ENCODE measurements around the gene PTPN7.
"Not testable (repeated sequence)": the region's sequence is repeated elsewhere in the genome, so short reads cannot be mapped to it uniquely, and the experiment has no call there.

PTPN7 gene

DNA sequence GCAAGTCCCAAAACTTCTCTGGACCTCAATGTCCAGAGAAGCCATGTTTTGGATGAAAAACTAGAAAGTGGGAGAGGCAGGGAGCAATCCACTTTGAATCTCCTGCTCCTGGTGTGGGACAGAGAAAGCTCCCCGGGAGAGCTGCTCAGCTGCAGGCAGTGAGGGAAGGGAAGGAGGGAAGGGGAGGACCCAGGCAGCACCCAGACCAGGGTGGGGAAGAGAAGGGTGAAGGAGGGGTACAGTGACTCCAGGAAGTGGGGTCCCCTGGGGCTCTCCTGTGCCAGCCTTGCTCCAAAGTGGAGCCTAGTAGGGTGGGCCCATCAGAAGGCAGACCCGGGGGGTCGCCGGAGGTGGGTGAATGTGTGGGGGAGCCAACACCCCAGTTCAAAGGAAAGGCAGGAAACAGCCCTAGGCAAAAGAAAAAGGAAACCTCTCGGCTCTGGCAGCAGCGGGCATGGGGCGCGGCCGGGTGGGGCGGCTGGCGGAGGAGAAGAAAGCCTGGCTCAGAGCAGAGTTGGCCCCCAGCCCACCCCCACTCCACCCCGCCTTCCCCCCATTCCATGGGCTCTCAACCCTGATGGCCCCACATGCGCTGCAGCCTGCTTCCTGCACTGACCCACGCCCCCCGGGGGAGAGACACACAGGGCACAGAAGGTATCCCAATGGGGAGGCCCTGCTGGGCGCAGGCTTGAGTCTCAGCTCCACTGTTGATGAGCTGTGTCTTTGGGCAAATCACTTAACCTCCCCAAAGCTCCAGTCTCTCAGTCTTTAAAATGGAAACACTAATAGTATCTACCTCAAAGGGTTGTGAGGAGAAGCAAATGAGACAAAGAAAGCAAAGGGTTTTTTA lies 38.9 kb upstream of the PTPN7 start:
- Histone ChIP-seq H3K9me3 (ENCODE audit: control insufficient read depth, insufficient read depth, low read length) (no peaks in the 10 kb centered on the region), H3K4me1 (ENCODE audit: control insufficient read depth, insufficient read depth, low read length) (peaks cover 6% of the 10 kb centered on the region), H3K36me3 (ENCODE audit: control insufficient read depth, insufficient read depth, low read length) (no peaks in the 10 kb centered on the region), H3K27me3 (ENCODE audit: control insufficient read depth, insufficient read depth, low read length) (peaks cover 21% of the 10 kb centered on the region), H3K9ac (ENCODE audit: low read depth, low read length) (no peak overlapping the region), H3K4me3 (ENCODE audit: low read depth, low read length) (no peak overlapping the region)

DNA sequence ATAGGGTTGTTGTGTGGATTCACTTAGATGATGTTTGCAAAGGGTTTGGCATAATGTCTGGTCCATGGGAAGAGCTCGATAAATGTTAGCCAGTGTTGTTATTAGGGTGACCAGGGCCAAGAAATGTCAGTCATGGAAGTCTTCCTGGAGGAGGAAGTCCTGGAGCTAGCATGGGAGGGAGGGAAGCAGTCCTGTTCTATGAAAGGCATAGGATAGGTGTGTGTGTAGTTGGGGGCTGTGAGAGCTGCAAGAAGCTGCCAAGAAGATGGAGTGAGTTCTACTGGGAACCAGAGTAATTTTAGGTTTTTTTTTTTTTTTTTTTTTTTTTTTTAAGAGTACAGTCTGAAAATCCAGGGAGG lies 37.9 kb upstream of the PTPN7 start:
- no peaks in the 10 kb centered on the region for H3K9me3 ChIP-seq (ENCODE audit: control insufficient read depth, insufficient read depth, low read length)
- H3K4me1 ChIP-seq (ENCODE audit: control insufficient read depth, insufficient read depth, low read length): peaks cover 8% of the 10 kb centered on the region
- no peak overlapping the region for H3K9ac ChIP-seq (ENCODE audit: low read depth, low read length)
- H3K36me3 ChIP-seq (ENCODE audit: control insufficient read depth, insufficient read depth, low read length): no peaks in the 10 kb centered on the region
- H3K4me3 ChIP-seq (ENCODE audit: low read depth, low read length): no peak overlapping the region
- H3K27me3 ChIP-seq (ENCODE audit: control insufficient read depth, insufficient read depth, low read length): peaks cover 28% of the 10 kb centered on the region

DNA sequence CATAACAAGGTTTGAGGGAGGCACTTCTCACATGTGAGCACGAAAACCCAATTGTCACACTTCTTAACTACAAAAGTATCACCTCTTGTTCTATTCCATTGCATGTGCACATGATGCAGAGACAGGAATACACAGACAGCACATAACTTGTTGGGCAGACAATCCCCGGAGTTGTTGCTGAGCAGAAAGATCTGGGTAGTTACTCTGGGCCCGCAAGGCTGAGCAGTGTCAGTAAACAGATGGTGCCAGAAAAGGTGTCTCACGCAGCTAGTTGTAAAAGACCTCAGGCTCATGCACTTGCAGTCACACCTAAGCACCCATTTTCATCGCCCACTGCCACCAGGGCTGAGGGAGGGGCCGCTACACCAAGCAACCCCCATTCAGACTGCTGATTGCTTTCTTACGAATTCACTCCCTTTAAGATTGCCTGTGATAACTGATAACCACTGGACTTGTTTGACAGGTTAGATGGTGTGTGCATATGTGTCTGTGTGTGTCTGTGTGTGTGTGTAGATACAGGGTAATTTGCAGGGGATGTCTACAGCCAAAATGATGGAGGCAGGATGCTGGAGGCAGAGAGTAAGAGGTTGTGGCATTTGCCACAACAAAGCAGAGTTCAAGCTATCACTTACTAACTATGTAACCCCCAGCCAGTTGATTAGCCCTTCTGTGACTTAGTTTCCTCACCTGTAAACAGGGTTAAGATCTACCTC lies 37.4 kb upstream of the PTPN7 start:
- H3K27me3 ChIP-seq (ENCODE audit: control insufficient read depth, insufficient read depth, low read length): peaks cover 33% of the 10 kb centered on the region
- peaks cover 13% of the 10 kb centered on the region for H3K4me1 ChIP-seq (ENCODE audit: control insufficient read depth, insufficient read depth, low read length)
- no peaks in the 10 kb centered on the region for H3K36me3 ChIP-seq (ENCODE audit: control insufficient read depth, insufficient read depth, low read length)
- no peak overlapping the region for H3K4me3 ChIP-seq (ENCODE audit: low read depth, low read length)
- H3K9ac ChIP-seq (ENCODE audit: low read depth, low read length): no peak overlapping the region
- H3K9me3 ChIP-seq (ENCODE audit: control insufficient read depth, insufficient read depth, low read length): no peaks in the 10 kb centered on the region

DNA sequence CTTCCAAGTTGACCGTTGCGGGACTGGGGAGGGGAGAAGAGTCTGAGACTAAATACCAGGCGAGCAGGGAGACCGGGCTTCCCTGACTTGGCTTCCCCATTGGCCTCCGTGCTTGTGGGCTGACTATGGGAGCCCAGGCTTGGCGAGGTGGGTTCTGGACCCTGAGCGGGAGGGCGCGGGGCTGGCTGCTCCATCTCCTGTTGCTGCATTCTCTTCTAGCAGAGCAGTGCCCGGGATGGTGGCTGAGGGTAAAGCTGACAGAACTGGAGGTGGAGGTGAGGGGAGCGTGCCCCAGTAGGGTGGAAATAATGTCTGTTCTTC lies 33.9 kb upstream of the PTPN7 start:
- Histone ChIP-seq H3K4me3 (ENCODE audit: low read depth, low read length) (peak overlapping the region; percentile 49), H3K36me3 (ENCODE audit: control insufficient read depth, insufficient read depth, low read length) (no peaks in the 10 kb centered on the region), H3K9ac (ENCODE audit: low read depth, low read length) (no peak overlapping the region), H3K9me3 (ENCODE audit: control insufficient read depth, insufficient read depth, low read length) (no peaks in the 10 kb centered on the region), H3K27me3 (ENCODE audit: control insufficient read depth, insufficient read depth, low read length) (peaks cover 34% of the 10 kb centered on the region), H3K4me1 (ENCODE audit: control insufficient read depth, insufficient read depth, low read length) (peaks cover 6% of the 10 kb centered on the region)

DNA sequence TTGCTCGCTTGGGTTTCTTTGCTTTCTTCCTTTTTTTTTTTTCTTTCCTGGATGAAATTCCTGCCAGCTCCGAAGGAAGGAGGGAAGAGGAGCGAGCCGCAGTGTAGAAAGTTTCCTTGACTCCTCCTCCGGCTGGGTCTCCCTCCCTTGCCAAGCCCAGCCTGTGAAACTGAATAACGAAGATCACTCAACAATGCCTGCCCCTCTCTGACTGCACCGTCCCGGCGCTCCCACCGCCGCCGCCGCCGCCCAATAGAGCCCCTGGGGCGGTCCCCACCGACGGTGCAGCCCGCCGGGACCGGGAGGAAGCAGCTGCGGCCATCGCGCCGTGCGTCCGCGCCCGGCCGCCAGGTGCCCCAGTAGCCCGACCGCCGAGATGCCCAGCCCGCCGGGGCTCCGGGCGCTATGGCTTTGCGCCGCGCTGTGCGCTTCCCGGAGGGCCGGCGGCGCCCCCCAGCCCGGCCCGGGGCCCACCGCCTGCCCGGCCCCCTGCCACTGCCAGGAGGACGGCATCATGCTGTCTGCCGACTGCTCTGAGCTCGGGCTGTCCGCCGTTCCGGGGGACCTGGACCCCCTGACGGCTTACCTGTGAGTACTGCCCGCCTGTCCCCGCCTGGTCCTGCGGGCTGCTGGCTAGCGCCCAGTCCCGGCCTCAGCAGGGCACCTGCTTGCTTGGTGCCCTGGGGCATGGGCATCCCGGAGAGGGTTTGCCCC lies 33.4 kb upstream of the PTPN7 start, which contains the start of gene LGR6:
Gene LGR6, plus strand, starts transcription at position 186 of the 714 bp plus-strand sequence. Its CDS starts 191 bp downstream, at position 377.
- Histone ChIP-seq H3K27me3 (ENCODE audit: control insufficient read depth, insufficient read depth, low read length) (peaks cover 34% of the 10 kb centered on the region), H3K4me1 (ENCODE audit: control insufficient read depth, insufficient read depth, low read length) (peaks cover 6% of the 10 kb centered on the region), H3K36me3 (ENCODE audit: control insufficient read depth, insufficient read depth, low read length) (no peaks in the 10 kb centered on the region), H3K4me3 (ENCODE audit: low read depth, low read length) (peak within 1 kb of the TSS; percentile 49), H3K9me3 (ENCODE audit: control insufficient read depth, insufficient read depth, low read length) (no peaks in the 10 kb centered on the region), H3K9ac (ENCODE audit: low read depth, low read length) (no peak within 1 kb of the TSS)

DNA sequence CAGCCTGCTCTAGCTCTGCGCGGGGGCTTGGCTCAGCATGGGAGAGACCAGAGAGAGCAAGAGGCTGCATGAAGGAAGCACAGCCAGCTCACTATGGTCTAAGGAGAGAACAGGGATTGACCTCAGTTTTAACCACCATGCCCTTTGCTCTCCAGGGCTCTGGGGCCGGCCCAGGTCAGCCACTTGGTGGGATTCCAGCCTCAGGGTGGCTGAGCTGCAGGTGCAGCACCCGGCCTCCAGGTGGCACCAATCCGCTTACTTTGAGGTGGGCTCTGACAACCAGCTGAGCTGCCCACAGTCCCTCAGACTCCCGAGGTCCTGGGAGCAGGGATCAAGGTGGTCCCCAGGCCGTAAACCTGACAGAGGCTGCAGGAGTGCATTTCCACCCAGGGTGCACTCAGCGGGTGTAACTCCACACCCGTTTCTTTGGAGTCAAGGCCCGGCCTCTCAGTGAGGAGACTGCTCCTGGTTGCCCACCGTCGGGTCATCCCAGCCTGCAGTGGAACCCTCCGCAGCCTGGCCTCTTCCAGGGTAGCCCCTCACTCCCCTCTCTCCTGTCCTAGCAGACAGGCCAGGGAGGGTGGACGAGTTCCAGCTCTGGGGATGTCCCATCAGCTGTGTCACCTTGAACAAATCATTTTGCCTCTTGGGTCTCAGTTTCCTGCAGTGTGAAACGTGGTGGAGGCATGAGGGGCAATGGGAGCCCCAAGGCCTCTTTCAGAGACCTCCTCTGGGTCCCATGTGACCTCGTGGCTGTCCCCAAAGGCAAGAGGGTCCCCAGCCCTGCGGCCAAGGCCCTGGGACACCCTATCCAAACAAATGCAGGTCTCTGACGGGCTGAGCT lies 32.6 kb upstream of the PTPN7 start:
- Histone ChIP-seq H3K36me3 (ENCODE audit: control insufficient read depth, insufficient read depth, low read length) (no peaks in the 10 kb centered on the region), H3K9me3 (ENCODE audit: control insufficient read depth, insufficient read depth, low read length) (no peaks in the 10 kb centered on the region), H3K4me1 (ENCODE audit: control insufficient read depth, insufficient read depth, low read length) (peaks cover 6% of the 10 kb centered on the region), H3K27me3 (ENCODE audit: control insufficient read depth, insufficient read depth, low read length) (peaks cover 34% of the 10 kb centered on the region), H3K4me3 (ENCODE audit: low read depth, low read length) (peak overlapping the region; percentile 49), H3K9ac (ENCODE audit: low read depth, low read length) (no peak overlapping the region)

DNA sequence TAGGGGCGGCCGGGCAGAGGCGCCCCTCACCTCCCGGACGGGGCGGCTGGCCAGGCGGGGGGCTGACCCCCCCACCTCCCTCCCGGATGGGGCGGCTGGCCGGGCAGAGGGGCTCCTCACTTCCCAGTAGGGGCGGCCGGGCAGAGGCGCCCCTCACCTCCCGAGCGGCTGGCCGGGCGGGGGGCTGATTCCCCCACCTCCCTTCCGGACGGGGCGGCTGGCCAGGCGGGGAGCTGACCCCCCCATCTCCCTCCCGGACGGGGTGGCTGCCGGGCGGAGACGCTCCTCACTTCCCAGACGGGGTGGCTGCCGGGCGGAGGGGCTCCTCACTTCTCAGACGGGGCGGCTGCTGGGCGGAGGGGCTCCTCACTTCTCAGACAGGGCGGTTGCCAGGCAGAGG lies 31.0 kb upstream of the PTPN7 start:
- H3K36me3 ChIP-seq (ENCODE audit: control insufficient read depth, insufficient read depth, low read length); H3K4me1 ChIP-seq (ENCODE audit: control insufficient read depth, insufficient read depth, low read length); H3K4me3 ChIP-seq (ENCODE audit: low read depth, low read length); H3K9ac ChIP-seq (ENCODE audit: low read depth, low read length); H3K9me3 ChIP-seq (ENCODE audit: control insufficient read depth, insufficient read depth, low read length): not testable (repeated sequence)
- peaks cover 30% of the 10 kb centered on the region for H3K27me3 ChIP-seq (ENCODE audit: control insufficient read depth, insufficient read depth, low read length)

DNA sequence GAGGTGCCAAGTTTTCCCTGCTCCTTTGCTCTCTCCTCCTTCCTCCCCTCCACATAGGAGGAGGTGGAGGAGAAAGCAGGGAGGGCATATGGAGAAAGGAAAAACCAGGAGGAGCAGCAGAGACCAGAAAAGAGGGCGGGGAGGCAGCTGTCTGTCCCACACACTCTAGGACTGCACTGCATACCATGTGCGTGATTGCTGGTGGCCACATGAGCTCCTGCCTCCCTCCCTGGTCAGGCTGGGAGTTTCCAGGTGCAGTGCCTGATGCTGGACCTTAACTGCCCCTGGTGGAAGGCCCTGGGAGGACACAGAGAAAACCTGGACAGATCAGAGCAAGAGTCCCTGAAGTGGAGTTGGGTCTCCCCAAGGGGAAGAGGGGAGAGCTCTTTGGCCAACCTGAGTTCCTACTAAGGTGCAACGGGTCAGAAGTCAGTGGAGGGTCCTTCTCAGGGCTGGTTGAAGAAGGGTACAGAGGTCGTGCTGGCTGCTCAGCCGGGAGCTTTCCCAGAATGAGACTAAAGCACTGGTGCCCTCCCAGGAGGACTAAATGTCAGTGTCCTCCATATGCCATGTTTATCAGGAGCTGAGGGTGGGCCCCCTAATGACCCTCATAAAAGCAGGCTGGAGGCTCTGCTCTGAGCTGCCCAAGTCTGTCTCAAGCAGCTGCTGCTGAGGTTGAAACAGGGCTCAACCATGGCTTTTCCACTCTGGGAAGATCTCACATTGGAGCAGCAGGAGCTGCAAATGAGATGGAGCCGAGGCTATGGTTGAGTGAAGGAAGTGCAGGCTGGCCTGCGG lies 29.7 kb upstream of the PTPN7 start:
- peaks cover 20% of the 10 kb centered on the region for H3K27me3 ChIP-seq (ENCODE audit: control insufficient read depth, insufficient read depth, low read length)
- H3K9ac ChIP-seq (ENCODE audit: low read depth, low read length): no peak overlapping the region

DNA sequence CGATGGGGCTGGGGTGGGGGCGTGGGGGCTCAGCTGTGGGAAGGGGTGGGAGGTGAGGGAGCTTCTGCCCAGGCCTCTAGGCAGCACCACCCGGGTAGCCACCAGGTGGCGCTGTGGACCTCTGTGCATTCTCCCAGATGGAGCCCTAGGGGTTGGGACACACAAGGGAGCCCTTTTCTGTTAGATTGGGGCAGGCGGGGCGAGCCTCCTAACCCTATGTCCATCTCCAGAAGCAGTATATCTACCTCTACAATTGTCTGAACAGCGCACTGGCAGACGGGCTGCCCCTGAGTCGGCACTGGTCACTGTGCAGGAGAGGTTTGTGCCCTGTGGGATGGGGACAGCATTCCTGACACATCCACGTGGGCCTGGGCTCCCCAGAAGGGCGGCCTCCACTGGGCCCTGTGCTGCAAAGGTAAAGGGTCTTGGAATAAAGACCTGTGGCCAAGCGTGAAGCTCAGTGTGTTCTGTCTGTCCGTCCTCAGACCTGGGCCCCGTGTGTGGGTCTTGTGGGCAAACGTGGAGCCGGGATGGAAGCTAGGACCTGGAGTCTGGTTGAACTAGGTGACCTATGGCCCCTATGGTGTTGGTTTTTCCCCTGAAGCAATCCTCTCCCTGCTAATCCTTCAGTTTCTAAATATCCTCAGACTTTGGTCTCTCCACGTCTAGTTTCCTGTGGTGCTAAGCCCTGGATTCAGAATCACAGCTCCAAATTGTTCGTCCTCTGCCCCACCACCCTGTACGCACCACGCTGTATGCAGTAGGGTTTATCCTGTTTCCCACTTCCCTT lies 28.8 kb upstream of the PTPN7 start:
- H3K9ac ChIP-seq (ENCODE audit: low read depth, low read length): no peak overlapping the region
- peaks cover 12% of the 10 kb centered on the region for H3K27me3 ChIP-seq (ENCODE audit: control insufficient read depth, insufficient read depth, low read length)
- no peak overlapping the region for H3K4me3 ChIP-seq (ENCODE audit: low read depth, low read length)

More for the DNA sequence above, 29.7 kb upstream of the PTPN7 start:
- Histone ChIP-seq H3K4me1 (ENCODE audit: control insufficient read depth, insufficient read depth, low read length) (peaks cover 7% of the 10 kb centered on the region), H3K4me3 (ENCODE audit: low read depth, low read length) (no peak overlapping the region), H3K9me3 (ENCODE audit: control insufficient read depth, insufficient read depth, low read length) (no peaks in the 10 kb centered on the region), H3K36me3 (ENCODE audit: control insufficient read depth, insufficient read depth, low read length) (no peaks in the 10 kb centered on the region)

DNA sequence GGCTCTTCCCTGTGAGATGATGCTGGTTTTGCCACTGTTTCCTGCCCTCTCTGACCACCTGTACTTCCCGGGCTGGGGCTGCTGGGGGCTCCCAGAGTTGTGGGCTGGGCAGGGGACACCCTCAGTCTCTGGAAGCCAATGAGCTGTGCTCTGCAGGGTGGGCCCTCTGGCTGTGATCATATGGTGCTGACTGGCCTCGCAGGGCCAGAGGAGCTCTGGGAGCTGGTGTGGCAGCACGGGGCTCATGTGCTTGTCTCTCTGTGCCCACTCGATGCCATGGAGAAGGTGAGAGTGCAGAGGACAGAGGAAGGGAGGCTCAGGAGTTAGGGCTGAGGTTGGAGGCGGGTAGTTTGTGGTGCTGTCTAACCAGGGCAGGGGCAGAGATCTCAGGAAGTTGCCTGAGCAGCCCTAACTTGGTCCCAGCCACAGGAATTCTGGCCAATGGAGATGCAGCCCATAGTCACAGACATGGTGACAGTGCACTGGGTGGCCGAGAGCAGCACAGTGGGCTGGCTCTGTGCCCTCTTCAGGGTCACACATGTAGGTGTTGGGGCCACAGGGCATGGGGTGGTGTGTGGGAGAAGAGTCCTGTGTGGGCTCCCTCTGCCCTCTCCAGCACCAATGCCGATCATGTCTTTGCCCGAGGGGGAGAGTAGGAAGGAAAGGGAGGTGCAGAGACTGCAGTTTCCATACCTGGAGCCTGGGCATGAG lies 27.4 kb upstream of the PTPN7 start:
- Histone ChIP-seq H3K9me3 (ENCODE audit: control insufficient read depth, insufficient read depth, low read length) (no peaks in the 10 kb centered on the region), H3K36me3 (ENCODE audit: control insufficient read depth, insufficient read depth, low read length) (no peaks in the 10 kb centered on the region), H3K9ac (ENCODE audit: low read depth, low read length) (no peak overlapping the region), H3K4me1 (ENCODE audit: control insufficient read depth, insufficient read depth, low read length) (peaks cover 6% of the 10 kb centered on the region), H3K27me3 (ENCODE audit: control insufficient read depth, insufficient read depth, low read length) (peaks cover under 1% of the 10 kb centered on the region), H3K4me3 (ENCODE audit: low read depth, low read length) (no peak overlapping the region)

More for the DNA sequence above, 28.8 kb upstream of the PTPN7 start:
- H3K9me3 ChIP-seq (ENCODE audit: control insufficient read depth, insufficient read depth, low read length): no peaks in the 10 kb centered on the region
- peaks cover 12% of the 10 kb centered on the region for H3K4me1 ChIP-seq (ENCODE audit: control insufficient read depth, insufficient read depth, low read length)
- no peaks in the 10 kb centered on the region for H3K36me3 ChIP-seq (ENCODE audit: control insufficient read depth, insufficient read depth, low read length)

Data from iPS-15b (cell line).